Stomach (tissue), 9 donors: ENCODE data around the gene ACOXL. TPM values are rescaled to one million over a fixed set of nuclear protein-coding genes. Genes with fewer than 3 reads are reported as not detected.

Experiments
- DNase-seq, 2 donors: peaks; one replicate each; pipeline versions ENCODE4 v3.0.0 to v3.0.0-alpha.2; 2013 to 2019
- H3K27ac ChIP-seq, 5 donors: fragments of 200-600 bp in 4 of 5; sonication (generic) in 4 of 5; one replicate each; pipeline ENCODE4 v1.5.1; 2013 to 2019; ENCODE audit warnings: mild to moderate bottlenecking in 1 of 5, moderate library complexity in 1 of 5
- H3K27me3 ChIP-seq, 3 donors: fragments of 200-600 bp; sonication (generic); one replicate each; pipeline ENCODE4 v1.5.1; 2017 to 2019; ENCODE audit warnings: mixed run types in 1 of 3
- H3K36me3 ChIP-seq, 4 donors: fragments of 200-600 bp; sonication (generic); 1 replicate in 3 of 4; 2 replicates in 1 of 4; pipeline ENCODE4 v1.5.1; 2016 to 2019
- H3K4me1 ChIP-seq, 4 donors: fragments of 200-600 bp; sonication (generic); one replicate each; pipeline ENCODE4 v1.5.1; 2016 to 2019
- H3K4me3 ChIP-seq, 4 donors: fragments of 200-600 bp; sonication (generic) in 3 of 4; one replicate each; pipeline ENCODE4 v1.5.1; 2016 to 2019; ENCODE audit warnings: mild to moderate bottlenecking in 1 of 4
- H3K9me3 ChIP-seq, 4 donors: fragments of 200-600 bp; sonication (generic); one replicate each; pipeline ENCODE4 v1.5.1; 2016 to 2019
- EP300 ChIP-seq: sonication (generic); formaldehyde crosslinking; IDR thresholded peaks from one replicate; pipeline ENCODE4 v1.6.1; 2017; ENCODE audit warnings: antibody characterized with exemption
- POLR2A ChIP-seq, 4 donors: fragments of 450-650 bp; IDR thresholded peaks; one replicate each; pipeline ENCODE4 v1.6.1; 2016; ENCODE audit warnings: antibody characterized with exemption in 4 of 4, control low read depth in 2 of 4, mild to moderate bottlenecking in 1 of 4, moderate library complexity in 1 of 4
- POLR2AphosphoS5 ChIP-seq, 3 donors: sonication (generic); formaldehyde crosslinking; IDR thresholded peaks; one replicate each; pipeline ENCODE4 v1.6.1; 2016; ENCODE audit warnings: antibody characterized with exemption in 3 of 3
- WGBS, 5 donors: extraction: QIAGEN DNeasy Blood & Tissue Kit in 3 of 5; methylation state at CpG; one replicate each; pipeline versions ENCODE4 v1.1.5 to v1.1.7; 2013 to 2018; 5-methylcytosine and 5-hydroxymethylcytosine counted together
- intact Hi-C: fragments of 100-400 bp; cut with DNase I; formaldehyde crosslinking; loops from one replicate; pipeline ENCODE4 v1.15.1; 2023; ENCODE audit warnings: low total_unique reads
- polyA plus RNA-seq, 3 donors: library from polyadenylated mRNA; stranded (reverse); fragments of 200-250 nt; gene quantifications; one replicate each; pipeline ENCODE4 v1.2.3, GENCODE V29; 2013
- total RNA-seq, 5 donors: library from RNA; depleted of rRNA; stranded (reverse); fragments of >200 nt; gene quantifications; one replicate each; pipeline versions ENCODE4 v1.1.0 to v1.2.3, GENCODE V29; 2014 to 2016
- TF ChIP-seq, protein P1 (sequence below), 7 experiments: fragments of 450-650 bp in 4 of 7; fragments of 200-600 bp in 3 of 7; sonication (generic) in 3 of 7; IDR thresholded peaks; one replicate each; pipeline ENCODE4 v1.5.1; 2016 to 2019; ENCODE audit warnings: antibody characterized with exemption in 7 of 7, control low read depth in 2 of 7, mild to moderate bottlenecking in 1 of 7
- donor health status: healthy with polysubstance abuse.
- donor health status: Bipolar disorder and iron deficiency.
- donor health status: healthy.

ACOXL gene
- total and polyA plus RNA-seq, 8 donors = 0.10 to 1.3 (median 0.45) TPM; not detected in 3

DNA sequence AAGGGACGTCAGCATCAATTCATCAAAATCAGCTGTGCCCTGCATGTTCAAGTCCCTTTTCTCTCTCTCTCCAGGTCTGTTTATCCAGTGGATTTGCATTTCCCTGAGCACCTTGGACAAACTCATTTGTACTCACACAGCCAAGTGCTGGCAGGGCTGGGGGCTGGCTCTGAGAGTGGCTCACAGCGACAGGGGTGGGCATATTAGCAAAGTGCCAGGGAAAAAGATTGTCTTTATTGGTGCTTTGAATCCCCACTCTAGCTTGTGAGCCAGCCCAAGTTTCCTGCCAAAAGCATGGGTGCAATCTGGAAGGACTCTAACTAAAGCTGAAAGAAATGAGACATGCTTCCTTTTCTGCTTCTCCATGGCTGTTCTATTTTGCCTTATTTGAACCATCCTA is 56.6 kb downstream of the ACOXL start:
- Histone ChIP-seq H3K27me3 (peaks cover 0 to 19% (median 0%) of the 10 kb centered on the region in 3 donors), H3K36me3 (no peaks in the 10 kb centered on the region), H3K27ac (no peak overlapping the region), H3K9me3 (no peaks in the 10 kb centered on the region), H3K4me1 (no peaks in the 10 kb centered on the region), H3K4me3 (no peak overlapping the region)
- WGBS, 5 donors = 28 to 59% (median 36%) methylated on average over 2 of the region's 2 CpGs
- DNase-seq = no peak
- intact Hi-C loops = no loop called here
- no peak for TF ChIP-seq EP300
- TF ChIP-seq POLR2A (IDR thresholded peaks at IDR 0.05) = no peak
- TF ChIP-seq, protein P1, sequence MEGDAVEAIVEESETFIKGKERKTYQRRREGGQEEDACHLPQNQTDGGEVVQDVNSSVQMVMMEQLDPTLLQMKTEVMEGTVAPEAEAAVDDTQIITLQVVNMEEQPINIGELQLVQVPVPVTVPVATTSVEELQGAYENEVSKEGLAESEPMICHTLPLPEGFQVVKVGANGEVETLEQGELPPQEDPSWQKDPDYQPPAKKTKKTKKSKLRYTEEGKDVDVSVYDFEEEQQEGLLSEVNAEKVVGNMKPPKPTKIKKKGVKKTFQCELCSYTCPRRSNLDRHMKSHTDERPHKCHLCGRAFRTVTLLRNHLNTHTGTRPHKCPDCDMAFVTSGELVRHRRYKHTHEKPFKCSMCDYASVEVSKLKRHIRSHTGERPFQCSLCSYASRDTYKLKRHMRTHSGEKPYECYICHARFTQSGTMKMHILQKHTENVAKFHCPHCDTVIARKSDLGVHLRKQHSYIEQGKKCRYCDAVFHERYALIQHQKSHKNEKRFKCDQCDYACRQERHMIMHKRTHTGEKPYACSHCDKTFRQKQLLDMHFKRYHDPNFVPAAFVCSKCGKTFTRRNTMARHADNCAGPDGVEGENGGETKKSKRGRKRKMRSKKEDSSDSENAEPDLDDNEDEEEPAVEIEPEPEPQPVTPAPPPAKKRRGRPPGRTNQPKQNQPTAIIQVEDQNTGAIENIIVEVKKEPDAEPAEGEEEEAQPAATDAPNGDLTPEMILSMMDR (IDR thresholded peaks at IDR 0.05) = no peak
- no peak for TF ChIP-seq POLR2AphosphoS5 (IDR thresholded peaks at IDR 0.05)

- Histone ChIP-seq H3K4me3 (no peak overlapping the region), H3K4me1 (no peaks in the 10 kb centered on the region), H3K27me3 (peaks cover 0 to 19% (median 0%) of the 10 kb centered on the region in 3 donors), H3K36me3 (no peaks in the 10 kb centered on the region), H3K9me3 (no peaks in the 10 kb centered on the region), H3K27ac (no peak overlapping the region)
- intact Hi-C loops = no loop called here
- 83 to 90% (median 88%) methylated on average over 3 to 4 of the region's 4 CpGs for WGBS, 5 donors
- DNase-seq = no peak
- TF ChIP-seq EP300 = no peak
- TF ChIP-seq POLR2AphosphoS5 (IDR thresholded peaks at IDR 0.05) = no peak
- TF ChIP-seq POLR2A (IDR thresholded peaks at IDR 0.05) = no peak
- TF ChIP-seq, protein P1 (IDR thresholded peaks at IDR 0.05) = no peak
These were observed 57.3 kb downstream of the ACOXL start for GRCh38 chr2:110789706-110790105.

DNA sequence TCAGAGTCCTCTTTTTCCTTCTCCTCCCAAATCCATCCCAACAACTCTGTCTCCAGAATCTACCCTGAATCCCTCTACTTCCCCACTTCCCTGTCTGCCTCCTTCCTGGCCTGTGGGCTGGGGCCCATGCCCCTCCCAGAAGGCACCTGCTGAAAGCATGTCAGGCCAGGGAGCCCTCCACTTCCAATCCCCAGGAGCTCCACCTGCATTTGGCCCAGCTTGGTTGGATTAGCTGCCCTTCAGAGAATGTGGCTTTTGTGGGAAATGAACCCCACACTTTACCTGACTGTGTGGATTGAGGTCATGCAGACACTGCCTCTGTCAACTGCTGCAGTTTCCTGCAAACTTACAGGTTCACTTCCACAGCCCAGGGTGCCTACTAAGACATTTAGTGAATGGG is 58.5 kb downstream of the ACOXL start:
- no peaks in the 10 kb centered on the region for H3K9me3 ChIP-seq
- H3K27ac ChIP-seq = no peak overlapping the region
- no peak overlapping the region for H3K4me3 ChIP-seq
- no peak for DNase-seq
- intact Hi-C loops = no loop called here
- TF ChIP-seq POLR2AphosphoS5 (IDR thresholded peaks at IDR 0.05) (no peak), EP300 (no peak), POLR2A (IDR thresholded peaks at IDR 0.05) (no peak)
- TF ChIP-seq, protein P1 (IDR thresholded peaks at IDR 0.05) = no peak
- peaks cover 0 to 23% (median 0%) of the 10 kb centered on the region in 3 donors for H3K27me3 ChIP-seq
- H3K4me1 ChIP-seq = no peaks in the 10 kb centered on the region
- H3K36me3 ChIP-seq = no peaks in the 10 kb centered on the region

GRCh38 chr2:110791435-110791834 is 59.1 kb downstream of the ACOXL start:
- WGBS, 5 donors = 67 to 86% (median 81%) methylated on average over 4 of the region's 4 CpGs
- H3K27ac ChIP-seq = no peak overlapping the region
- H3K9me3 ChIP-seq = no peaks in the 10 kb centered on the region
- no peak for DNase-seq
- no peak overlapping the region for H3K4me3 ChIP-seq
- peaks cover 0 to 3% (median under 1%) of the 10 kb centered on the region in 4 donors for H3K4me1 ChIP-seq
- intact Hi-C loops = no loop called here
- H3K36me3 ChIP-seq = no peaks in the 10 kb centered on the region
- no peak for TF ChIP-seq POLR2AphosphoS5 (IDR thresholded peaks at IDR 0.05)
- no peak for TF ChIP-seq EP300
- TF ChIP-seq POLR2A (IDR thresholded peaks at IDR 0.05) = no peak
- TF ChIP-seq, protein P1 (IDR thresholded peaks at IDR 0.05) = no peak
- peaks cover 0 to 23% (median 0%) of the 10 kb centered on the region in 3 donors for H3K27me3 ChIP-seq
